Ishikawa (cell line): ENCODE measurements around the gene OR2B6.

Experiments used
- CEBPB ChIP-seq: IDR thresholded peaks from 2 replicates; pipeline ENCODE4 v1.6.1; 2012
- CREB1 ChIP-seq: IDR thresholded peaks from 2 replicates; pipeline ENCODE4 v1.6.1; 2012; ENCODE audit warnings: low read depth
- EGR1 ChIP-seq: IDR thresholded peaks from 2 replicates; pipeline ENCODE4 v1.6.1; 2012
- EP300 ChIP-seq: IDR thresholded peaks from 2 replicates; pipeline ENCODE4 v1.6.1; 2012; ENCODE audit warnings: borderline replicate concordance
- FOXM1 ChIP-seq: IDR thresholded peaks from 2 replicates; pipeline ENCODE4 v1.6.1; 2012; ENCODE audit warnings: low read depth, borderline replicate concordance
- MAX ChIP-seq: IDR thresholded peaks from 2 replicates; pipeline ENCODE4 v1.6.1; 2012
- NFIC ChIP-seq: IDR thresholded peaks from 2 replicates; pipeline ENCODE4 v1.6.1; 2012
- RAD21 ChIP-seq: IDR thresholded peaks from 2 replicates; pipeline ENCODE4 v1.6.1; 2012; ENCODE audit warnings: low read depth
- TAF1 ChIP-seq: IDR thresholded peaks from 2 replicates; pipeline ENCODE4 v1.6.1; 2012; ENCODE audit warnings: low read depth, mild to moderate bottlenecking
- TCF12 ChIP-seq: IDR thresholded peaks from 2 replicates; pipeline ENCODE4 v1.6.1; 2012; ENCODE audit warnings: low read depth
- TEAD4 ChIP-seq: IDR thresholded peaks from 2 replicates; pipeline ENCODE4 v1.6.1; 2012
- USF1 ChIP-seq: IDR thresholded peaks from 2 replicates; pipeline ENCODE4 v1.6.1; 2012
- YY1 ChIP-seq: IDR thresholded peaks from 2 replicates; pipeline ENCODE4 v1.6.1; 2012; ENCODE audit warnings: low read depth
- ZBTB7A ChIP-seq: IDR thresholded peaks from 2 replicates; pipeline ENCODE4 v1.6.1; 2012; ENCODE audit warnings: low read depth
- TF ChIP-seq, protein P1 (sequence below): IDR thresholded peaks from 2 replicates; pipeline ENCODE4 v1.6.1; 2012; ENCODE audit warnings: low read depth, mild to moderate bottlenecking

Gene OR2B6

GRCh38 chr6:28005152-28005890 is 48.3 kb downstream of the OR2B6 start:
- no peak for TF ChIP-seq TAF1
- TF ChIP-seq, protein P1, sequence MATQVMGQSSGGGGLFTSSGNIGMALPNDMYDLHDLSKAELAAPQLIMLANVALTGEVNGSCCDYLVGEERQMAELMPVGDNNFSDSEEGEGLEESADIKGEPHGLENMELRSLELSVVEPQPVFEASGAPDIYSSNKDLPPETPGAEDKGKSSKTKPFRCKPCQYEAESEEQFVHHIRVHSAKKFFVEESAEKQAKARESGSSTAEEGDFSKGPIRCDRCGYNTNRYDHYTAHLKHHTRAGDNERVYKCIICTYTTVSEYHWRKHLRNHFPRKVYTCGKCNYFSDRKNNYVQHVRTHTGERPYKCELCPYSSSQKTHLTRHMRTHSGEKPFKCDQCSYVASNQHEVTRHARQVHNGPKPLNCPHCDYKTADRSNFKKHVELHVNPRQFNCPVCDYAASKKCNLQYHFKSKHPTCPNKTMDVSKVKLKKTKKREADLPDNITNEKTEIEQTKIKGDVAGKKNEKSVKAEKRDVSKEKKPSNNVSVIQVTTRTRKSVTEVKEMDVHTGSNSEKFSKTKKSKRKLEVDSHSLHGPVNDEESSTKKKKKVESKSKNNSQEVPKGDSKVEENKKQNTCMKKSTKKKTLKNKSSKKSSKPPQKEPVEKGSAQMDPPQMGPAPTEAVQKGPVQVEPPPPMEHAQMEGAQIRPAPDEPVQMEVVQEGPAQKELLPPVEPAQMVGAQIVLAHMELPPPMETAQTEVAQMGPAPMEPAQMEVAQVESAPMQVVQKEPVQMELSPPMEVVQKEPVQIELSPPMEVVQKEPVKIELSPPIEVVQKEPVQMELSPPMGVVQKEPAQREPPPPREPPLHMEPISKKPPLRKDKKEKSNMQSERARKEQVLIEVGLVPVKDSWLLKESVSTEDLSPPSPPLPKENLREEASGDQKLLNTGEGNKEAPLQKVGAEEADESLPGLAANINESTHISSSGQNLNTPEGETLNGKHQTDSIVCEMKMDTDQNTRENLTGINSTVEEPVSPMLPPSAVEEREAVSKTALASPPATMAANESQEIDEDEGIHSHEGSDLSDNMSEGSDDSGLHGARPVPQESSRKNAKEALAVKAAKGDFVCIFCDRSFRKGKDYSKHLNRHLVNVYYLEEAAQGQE, result no peak
- no peak for TF ChIP-seq CEBPB
- TF ChIP-seq ZBTB7A, result no peak
- no peak for TF ChIP-seq TEAD4
- no peak for TF ChIP-seq MAX
- TF ChIP-seq EP300, result no peak
- no peak for TF ChIP-seq USF1
- no peak for TF ChIP-seq TCF12
- TF ChIP-seq RAD21, result no peak
- no peak for TF ChIP-seq EGR1
- no peak for TF ChIP-seq FOXM1
- TF ChIP-seq YY1, result no peak
- no peak for TF ChIP-seq NFIC
- TF ChIP-seq CREB1, result no peak

- TF ChIP-seq USF1 (no peak), YY1 (no peak), EGR1 (no peak), ZBTB7A (no peak), FOXM1 (no peak), TCF12 (no peak), TAF1 (no peak), NFIC (no peak), TEAD4 (no peak), CREB1 (no peak)
- TF ChIP-seq, protein P1, result no peak
Observed at GRCh38 chr6:28005975-28006374, 48.9 kb downstream of the OR2B6 start.
